Activated T-helper 1 cell treated with anti-CD3 and anti-CD28 coated beads, Interleukin-12 subunit alpha, Interleukin-12 subunit beta, Interleukin-2, Interleukin-4 antibody, amounts not matched to agents 30 ng/mL and 10 ng/mL and 1 ng/mL, durations not matched to agents 14 hours and 24 hours and 36 hours (primary cell): ENCODE results near the gene PIM2. TPM values are rescaled to one million over a fixed set of nuclear protein-coding genes. Genes with fewer than 3 reads are reported as not detected.
"Not testable (repeated sequence)": the region's sequence is repeated elsewhere in the genome, so short reads cannot be mapped to it uniquely, and the experiment has no call there.

Source experiments
- DNase-seq: peaks from one replicate; pipeline ENCODE4 v3.0.0; 2021; ENCODE audit warnings: low spot score
- H3K27ac Mint-ChIP-seq: one replicate; pipeline ENCODE4 v1.8.0; 2021; ENCODE audit warnings: mild to moderate bottlenecking, mixed read lengths
- H3K27me3 Mint-ChIP-seq: one replicate; pipeline ENCODE4 v1.8.0; 2022; ENCODE audit warnings: mild to moderate bottlenecking, moderate library complexity, mixed read lengths; ENCODE audit not compliant: insufficient read depth
- H3K36me3 Mint-ChIP-seq: one replicate; pipeline ENCODE4 v1.8.0; 2021; ENCODE audit warnings: low read depth, mixed read lengths
- H3K4me1 Mint-ChIP-seq: one replicate; pipeline ENCODE4 v1.8.0; 2021; ENCODE audit warnings: low read depth, mixed read lengths
- H3K4me3 Mint-ChIP-seq: one replicate; pipeline ENCODE4 v1.8.0; 2021; ENCODE audit warnings: mild to moderate bottlenecking, moderate library complexity, mixed read lengths
- H3K9me3 Mint-ChIP-seq: one replicate; pipeline ENCODE4 v1.8.0; 2021; ENCODE audit warnings: mixed read lengths
- intact Hi-C: fragments of 100-400 bp; cut with micrococcal nuclease; formaldehyde crosslinking; loops from one replicate; pipeline ENCODE4 v1.15.1; 2024
- total RNA-seq: library from RNA; stranded (reverse); gene quantifications from 2 replicates; pipeline ENCODE4 v1.2.3, GENCODE V29; 2022

Gene PIM2
- total RNA-seq, 1 donor from 2014 or later: 475 TPM

DNA sequence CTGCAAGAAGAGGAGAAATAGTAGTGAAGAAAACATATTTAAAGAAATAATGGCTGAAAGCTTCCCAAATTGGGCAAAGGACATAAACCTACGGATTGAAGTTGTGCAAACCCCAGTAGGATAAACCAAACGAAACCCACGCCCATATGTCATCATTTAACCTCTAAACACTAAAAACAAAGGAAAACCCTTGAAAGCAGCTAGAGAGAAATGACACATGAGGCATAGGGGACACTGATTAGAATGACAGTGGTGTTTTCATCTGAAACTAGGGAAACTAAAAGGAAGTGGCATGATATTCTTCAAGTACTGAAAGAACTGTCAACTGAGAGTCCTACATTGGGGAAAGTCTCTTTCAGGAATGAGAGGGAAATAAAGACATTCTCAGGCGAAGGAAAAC, 41.9 kb downstream of the PIM2 start:
- H3K36me3 Mint-ChIP-seq, H3K27me3 Mint-ChIP-seq, H3K4me1 Mint-ChIP-seq, H3K4me3 Mint-ChIP-seq, intact Hi-C loops, H3K9me3 Mint-ChIP-seq, H3K27ac Mint-ChIP-seq, DNase-seq: not testable (repeated sequence)

DNA sequence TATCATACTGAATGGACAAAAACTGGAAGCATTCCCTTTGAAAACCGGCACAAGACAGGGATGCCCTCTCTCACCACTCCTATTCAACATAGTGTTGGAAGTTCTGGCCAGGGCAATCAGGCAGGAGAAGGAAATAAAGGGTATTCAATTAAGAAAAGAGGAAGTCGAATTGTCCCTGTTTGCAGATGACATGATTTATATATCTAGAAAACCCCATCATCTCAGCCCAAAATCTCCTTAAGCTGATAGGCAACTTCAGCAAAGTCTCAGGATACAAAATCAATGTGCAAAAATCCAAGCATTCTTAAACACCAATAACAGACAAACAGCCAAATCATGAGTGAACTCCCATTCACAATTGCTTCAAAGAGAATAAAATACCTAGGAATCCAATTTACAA, 46.8 kb downstream of the PIM2 start:
- H3K4me1 Mint-ChIP-seq, H3K27me3 Mint-ChIP-seq, H3K27ac Mint-ChIP-seq, H3K36me3 Mint-ChIP-seq, H3K4me3 Mint-ChIP-seq, intact Hi-C loops, H3K9me3 Mint-ChIP-seq, DNase-seq: not testable (repeated sequence)

DNA sequence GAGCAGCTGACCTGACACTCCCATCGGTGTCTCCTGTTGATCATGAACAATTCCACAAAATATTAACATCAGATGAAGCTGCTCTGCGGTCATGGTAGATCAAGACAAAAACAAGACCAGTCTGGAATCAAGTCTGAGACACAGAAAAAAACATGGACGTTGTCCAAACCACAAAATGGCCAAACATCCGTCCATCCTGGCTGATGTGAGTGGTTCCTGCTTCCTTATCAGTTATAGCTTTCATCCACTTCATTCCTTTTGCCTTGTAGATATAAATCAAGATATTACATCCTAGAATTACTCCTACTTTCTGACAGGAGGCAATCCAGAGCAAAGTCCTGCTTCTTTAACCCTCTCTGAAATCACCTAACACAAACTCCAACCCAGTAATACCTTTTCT, 54.6 kb downstream of the PIM2 start:
- no peaks in the 10 kb centered on the region for H3K9me3 Mint-ChIP-seq

More for the DNA sequence above, 54.6 kb downstream of the PIM2 start:
- intact Hi-C loops: no loop called here
- H3K36me3 Mint-ChIP-seq: no peaks in the 10 kb centered on the region
- no peak overlapping the region for H3K4me3 Mint-ChIP-seq
- H3K27ac Mint-ChIP-seq: no peak overlapping the region
- H3K4me1 Mint-ChIP-seq: no peaks in the 10 kb centered on the region
- H3K27me3 Mint-ChIP-seq: peaks cover 3% of the 10 kb centered on the region
- DNase-seq: no peak

Other genes starting within 250 kb of the PIM2 start
- gene WAS, start 235.2 kb downstream of the PIM2 start, total RNA-seq: 106 and 122 TPM in 2 replicates
- 27.5 and 27.7 TPM in 2 replicates for gene SUV39H1, start 222.3 kb downstream of the PIM2 start, total RNA-seq
- not detected in 2 replicates for gene GLOD5, start 157.3 kb downstream of the PIM2 start, total RNA-seq
- not detected in 2 replicates for gene GATA1, start 132.4 kb downstream of the PIM2 start, total RNA-seq
- 44.7 and 56.4 TPM in 2 replicates for gene HDAC6, start 117.0 kb downstream of the PIM2 start, total RNA-seq
- not detected in 2 replicates for gene ERAS, start 92.5 kb downstream of the PIM2 start, total RNA-seq
- 0.36 and 0.42 TPM in 2 replicates for gene PCSK1N, start 83.4 kb downstream of the PIM2 start, total RNA-seq
- gene TIMM17B, start 21.3 kb downstream of the PIM2 start, total RNA-seq: 72.2 and 72.3 TPM in 2 replicates
- 112 and 119 TPM in 2 replicates for gene PQBP1, start 21.1 kb downstream of the PIM2 start, total RNA-seq
- gene SLC35A2, start 7.4 kb downstream of the PIM2 start, total RNA-seq: 24.9 and 26.5 TPM in 2 replicates
- 84.1 and 84.8 TPM in 2 replicates for gene OTUD5, start 38.6 kb upstream of the PIM2 start, total RNA-seq
- 3.3 and 4.0 TPM in 2 replicates for gene KCND1, start 52.8 kb upstream of the PIM2 start, total RNA-seq
- 85.8 and 89.2 TPM in 2 replicates for gene GRIPAP1, start 83.2 kb upstream of the PIM2 start, total RNA-seq
- gene TFE3, start 124.3 kb upstream of the PIM2 start, total RNA-seq: 34.4 and 37.0 TPM in 2 replicates
- 4.4 and 5.1 TPM in 2 replicates for gene CCDC120, start 140.0 kb upstream of the PIM2 start, total RNA-seq
- 14.9 and 15.4 TPM in 2 replicates for gene PRAF2, start 155.0 kb upstream of the PIM2 start, total RNA-seq
- 49.1 and 53.0 TPM in 2 replicates for gene WDR45, start 160.9 kb upstream of the PIM2 start, total RNA-seq
- 26.6 and 28.1 TPM in 2 replicates for gene GPKOW, start 204.7 kb upstream of the PIM2 start, total RNA-seq
- gene MAGIX, start 243.7 kb upstream of the PIM2 start, total RNA-seq: 1.4 and 2.8 TPM in 2 replicates